Heart left ventricle (tissue), 13 donors: ENCODE measurements around the gene ZFR2.

Experiments
- CTCF ChIP-seq, 12 donors: fragments of 200-600 bp; sonication (generic) in 4 of 12; IDR thresholded peaks; one replicate each; pipeline versions ENCODE4 v1.5.0 to v1.8.0; 2018 to 2022; ENCODE audit warnings: antibody characterized with exemption in 12 of 12, mild to moderate bottlenecking in 5 of 12
- POLR2A ChIP-seq, 2 donors: fragments of 450-650 bp; IDR thresholded peaks; one replicate each; pipeline ENCODE4 v1.6.1; 2017; ENCODE audit warnings: antibody characterized with exemption in 2 of 2, mild to moderate bottlenecking in 2 of 2, moderate library complexity in 2 of 2
- donor health status: ischemic (EF 13 %, LVEDD 7.1; RV severe dilation, severe dysfunction).
- donor health status: DM: no; HTN: yes; CAD: no.
- donor health status: DM: no; HTN: no; CAD: no.
- donor health status: ischemic (EF 25% LVEDD 6.9; RV normal size, moderate dysfunction).
- donor health status: ischemic (EF 25% LVEDD 5.7; RV mildly dilated, moderate dysfunction).
- donor health status: ischemic (EF 35%, LVEDD 5.7; RV mildly dilated, moderate dysfunction).
- donor health status: nonischemic (EF 11% LVEDD 7.7; RV severe dilation, severe dysfunction).
- donor health status: DM: yes; HTN: yes; CAD: no.
- donor health status: PGD.
- donor health status: ischemic (EF 29% LVEDD 5.4; RV normal size, mild dysfunction).
- donor health status: nonischemic (EF 23%, LVEDD 6.1; RV moderate dilation, normal function).

GRCh38 chr19:3805859-3806258 is 63.0 kb downstream of the ZFR2 start:
- TF ChIP-seq CTCF (IDR thresholded peaks at IDR 0.05) (no peak), POLR2A (IDR thresholded peaks at IDR 0.05) (no peak)
